Fibroblast of mammary gland (primary cell): ENCODE results near the gene UVRAG.

ENCODE experiments used
- DNase-seq: peaks from one replicate; pipeline ENCODE4 v3.0.0-alpha.2; 2010; ENCODE audit warnings: low read depth
- H3K4me3 ChIP-seq: 2 replicates; pipeline ENCODE4 v1.5.1; 2011; ENCODE audit warnings: low read depth, mild to moderate bottlenecking, low read length, moderate library complexity; ENCODE audit not compliant: control insufficient read depth
- CTCF ChIP-seq: conservative IDR thresholded peaks from 2 replicates; pipeline ENCODE4 v1.5.1; 2011; ENCODE audit warnings: low read depth, low read length, inconsistent platforms; ENCODE audit not compliant: control insufficient read depth, insufficient read depth

Gene UVRAG

GRCh38 chr11:76105637-76106036, 290.6 kb downstream of the UVRAG start:
- no peak for DNase-seq

GRCh38 chr11:76107971-76108370, 293.0 kb downstream of the UVRAG start:
- peak; percentile 49 for DNase-seq
- TF ChIP-seq CTCF = no peak
- no peak overlapping the region for H3K4me3 ChIP-seq

More at GRCh38 chr11:76105637-76106036, 290.6 kb downstream of the UVRAG start:
- no peak for TF ChIP-seq CTCF
- no peak overlapping the region for H3K4me3 ChIP-seq

- no peak overlapping the region for H3K4me3 ChIP-seq
Observed at GRCh38 chr11:76114238-76114637, 299.2 kb downstream of the UVRAG start.

DNA sequence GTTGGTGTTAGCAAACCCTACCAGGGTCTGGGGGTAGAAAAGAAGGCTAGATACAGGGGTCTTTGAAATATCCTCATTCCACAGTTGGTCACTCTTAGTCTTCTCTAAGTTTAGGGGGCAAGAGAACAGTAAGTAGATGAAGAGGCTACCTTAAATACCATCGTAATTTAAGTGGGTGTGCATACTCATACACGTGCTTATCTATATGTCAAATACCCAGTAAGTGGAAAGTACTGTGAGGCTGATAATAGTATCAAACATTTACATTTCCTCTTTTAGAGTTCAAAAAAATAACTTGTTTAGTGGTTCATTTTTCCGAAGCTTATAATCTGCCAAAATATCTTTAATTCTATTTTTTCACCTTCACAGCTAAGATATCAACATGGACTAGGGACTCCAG, 300.5 kb downstream of the UVRAG start:
- no peak overlapping the region for H3K4me3 ChIP-seq
- TF ChIP-seq CTCF = no peak
- DNase-seq = no peak

More at GRCh38 chr11:76114238-76114637, 299.2 kb downstream of the UVRAG start:
- DNase-seq = no peak
- TF ChIP-seq CTCF = no peak

- TF ChIP-seq CTCF = no peak
- no peak for DNase-seq
Observed at GRCh38 chr11:76119032-76119431, 304.0 kb downstream of the UVRAG start.

DNA sequence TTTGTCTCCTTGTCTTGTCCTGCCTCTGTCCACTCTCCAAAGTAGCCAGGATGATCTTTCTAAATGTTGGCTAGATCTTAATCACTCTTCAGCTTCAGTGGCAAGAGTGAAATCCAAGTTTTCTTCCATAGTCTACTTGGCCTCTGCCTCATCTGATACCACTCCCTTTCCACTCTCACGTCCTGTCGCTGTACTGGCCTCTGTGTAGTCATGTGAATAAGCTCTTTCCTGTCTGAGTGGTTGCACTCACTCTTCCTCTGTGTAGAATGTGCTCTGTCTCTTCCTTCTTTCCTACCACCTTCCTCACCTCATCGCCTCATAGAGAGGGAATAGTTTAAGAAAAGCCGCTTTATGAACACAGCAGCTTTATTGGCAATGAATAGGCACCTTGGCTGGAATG, 304.8 kb downstream of the UVRAG start:
- no peak for DNase-seq
- no peak overlapping the region for H3K4me3 ChIP-seq
- TF ChIP-seq CTCF = no peak

More at GRCh38 chr11:76119032-76119431, 304.0 kb downstream of the UVRAG start:
- no peak overlapping the region for H3K4me3 ChIP-seq

DNA sequence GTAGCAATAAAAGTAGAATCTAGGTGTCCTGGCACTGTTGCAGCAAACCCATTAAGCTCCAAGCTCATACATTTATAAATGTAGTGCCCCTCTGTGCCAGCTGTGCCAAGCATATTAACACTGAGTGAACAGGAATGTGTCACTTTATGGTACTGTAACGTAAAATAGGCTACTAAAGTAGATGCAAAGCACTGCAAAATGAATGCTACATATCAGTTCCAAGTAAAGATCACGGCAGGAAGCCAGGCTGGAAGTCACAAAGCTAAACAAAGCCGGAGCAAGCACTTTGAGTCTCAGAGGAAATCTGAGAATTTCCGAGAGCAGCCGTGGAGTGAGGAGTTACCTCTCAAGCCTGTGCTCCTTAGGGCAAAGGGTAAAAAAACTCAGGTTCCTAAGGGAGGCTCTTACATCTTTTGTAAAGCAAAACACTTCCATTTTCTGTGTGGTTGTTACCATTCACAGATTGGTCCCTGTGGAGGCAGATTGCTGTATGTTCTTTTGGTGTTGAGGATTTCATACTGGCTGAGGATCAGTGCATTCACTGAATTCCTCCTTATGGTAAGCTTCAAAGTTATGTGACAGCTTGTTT, 305.6 kb downstream of the UVRAG start:
- H3K4me3 ChIP-seq = no peak overlapping the region
- TF ChIP-seq CTCF = no peak
- DNase-seq = no peak
